Lung (tissue), 12 donors: ENCODE measurements around the gene ZNF584. TPM values are rescaled to one million over a fixed set of nuclear protein-coding genes. Genes with fewer than 3 reads are reported as not detected.

ENCODE experiments used
- ATAC-seq: fragments of 200-7000 bp; cut with Tn5 transposase; one replicate; pipeline ENCODE4 v1.9.1; 2020; ENCODE audit warnings: moderate number of reproducible peaks; ENCODE audit not compliant: insufficient read depth, low FRiP score
- DNase-seq, 3 donors: peaks; one replicate each; pipeline ENCODE4 v3.0.0-alpha.2; 2013 to 2017
- H3K27ac ChIP-seq, 2 donors: one replicate each; pipeline ENCODE4 v1.5.1; 2013; ENCODE audit warnings: mild to moderate bottlenecking in 2 of 2, moderate library complexity in 2 of 2, control low read depth in 1 of 2, inconsistent platforms in 1 of 2, low read depth in 1 of 2, low read length in 1 of 2
- H3K27me3 ChIP-seq, 3 donors: one replicate each; pipeline ENCODE4 v1.5.1; 2013; ENCODE audit warnings: low read length in 2 of 3; ENCODE audit not compliant: control insufficient read depth in 3 of 3, insufficient read depth in 3 of 3
- H3K36me3 ChIP-seq, 4 donors: one replicate each; pipeline ENCODE4 v1.5.1; 2013; ENCODE audit warnings: low read length in 4 of 4, mild to moderate bottlenecking in 1 of 4, moderate library complexity in 1 of 4; ENCODE audit not compliant: control insufficient read depth in 4 of 4, insufficient read depth in 4 of 4
- H3K4me1 ChIP-seq, 5 donors: one replicate each; pipeline ENCODE4 v1.5.1; 2013; ENCODE audit warnings: low read length in 5 of 5, mild to moderate bottlenecking in 2 of 5, moderate library complexity in 1 of 5; ENCODE audit not compliant: control insufficient read depth in 5 of 5, insufficient read depth in 5 of 5
- H3K4me3 ChIP-seq: one replicate; pipeline ENCODE4 v1.5.1; 2013; ENCODE audit warnings: mild to moderate bottlenecking, control low read depth, moderate library complexity
- H3K9ac ChIP-seq, 2 donors: one replicate each; pipeline ENCODE4 v1.5.1; 2013; ENCODE audit warnings: low read length in 2 of 2, control low read depth in 1 of 2; ENCODE audit not compliant: insufficient read depth in 1 of 2
- H3K9me3 ChIP-seq, 4 donors: one replicate each; pipeline ENCODE4 v1.5.1; 2013; ENCODE audit warnings: low read length in 3 of 4, mild to moderate bottlenecking in 1 of 4, moderate library complexity in 1 of 4; ENCODE audit not compliant: control insufficient read depth in 4 of 4, insufficient read depth in 3 of 4
- WGBS, 2 donors: extraction: QIAGEN DNeasy Blood & Tissue Kit; methylation state at CpG; one replicate each; pipeline ENCODE4 v1.1.7; 2013; 5-methylcytosine and 5-hydroxymethylcytosine counted together
- polyA plus RNA-seq, 2 donors: library from polyadenylated mRNA; stranded (reverse); fragments of 200-250 nt; gene quantifications; one replicate each; pipeline ENCODE4 v1.2.1, GENCODE V29; 2013
- total RNA-seq, 2 donors: library from RNA; depleted of rRNA in 1 of 2; stranded (reverse); fragments of >200 nt in 1 of 2; gene quantifications; one replicate each; pipeline ENCODE4 v1.2.1, GENCODE V29; 2014 to 2021
- TF ChIP-seq, protein P1 (sequence below): IDR thresholded peaks from 2 replicates; pipeline ENCODE4 v1.5.1; 2012; ENCODE audit warnings: mild to moderate bottlenecking; ENCODE audit errors: control extremely low read depth, extremely low read depth
- donor health status: control.
- donor health status: control.
- donor health status: Bipolar disorder and iron deficiency.
- donor health status: healthy.
- donor health status: DM: yes; HTN: yes; CAD: no.

Gene ZNF584
- total and polyA plus RNA-seq, 4 donors, result 6.0 to 16.9 (median 13.8) TPM

DNA sequence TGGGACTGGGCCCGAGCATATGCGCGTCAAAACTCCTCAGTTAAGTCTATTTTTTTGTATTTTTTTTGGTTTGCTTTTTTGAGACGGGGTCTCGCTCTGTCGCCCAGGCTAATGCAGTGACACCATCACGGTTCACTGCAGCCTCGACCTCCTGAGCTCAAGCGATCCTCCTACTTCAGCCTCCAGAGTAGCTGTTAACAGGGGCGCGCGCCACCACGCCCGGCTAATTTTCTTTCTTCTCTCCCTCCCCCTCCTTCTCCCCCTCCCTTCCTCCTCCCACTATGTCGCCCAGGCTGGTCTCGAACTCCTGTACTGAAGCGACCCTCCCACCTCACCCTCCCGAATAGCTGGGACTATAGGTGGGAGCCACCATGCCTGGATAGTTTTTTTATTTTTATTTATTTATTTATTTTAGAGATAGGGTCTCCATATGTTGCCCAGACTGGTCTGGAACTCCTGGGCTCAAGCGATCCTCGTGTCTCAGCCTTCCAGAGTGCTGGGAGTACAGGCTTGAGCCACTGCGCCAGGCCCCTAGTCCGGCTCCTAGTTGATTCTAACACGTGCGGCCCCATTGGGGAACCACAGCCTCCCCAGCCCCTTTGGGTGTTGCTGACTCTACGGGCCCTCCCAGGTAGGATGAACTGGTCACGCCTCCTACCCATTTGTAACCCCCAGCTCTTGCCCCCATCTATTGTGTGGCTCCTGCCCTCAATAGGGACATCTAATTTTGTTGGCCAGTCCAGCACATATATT lies 26.8 kb upstream of the ZNF584 start:
- WGBS, 2 donors, result 27 to 33% methylated on average over 26 of the region's 26 CpGs

DNA sequence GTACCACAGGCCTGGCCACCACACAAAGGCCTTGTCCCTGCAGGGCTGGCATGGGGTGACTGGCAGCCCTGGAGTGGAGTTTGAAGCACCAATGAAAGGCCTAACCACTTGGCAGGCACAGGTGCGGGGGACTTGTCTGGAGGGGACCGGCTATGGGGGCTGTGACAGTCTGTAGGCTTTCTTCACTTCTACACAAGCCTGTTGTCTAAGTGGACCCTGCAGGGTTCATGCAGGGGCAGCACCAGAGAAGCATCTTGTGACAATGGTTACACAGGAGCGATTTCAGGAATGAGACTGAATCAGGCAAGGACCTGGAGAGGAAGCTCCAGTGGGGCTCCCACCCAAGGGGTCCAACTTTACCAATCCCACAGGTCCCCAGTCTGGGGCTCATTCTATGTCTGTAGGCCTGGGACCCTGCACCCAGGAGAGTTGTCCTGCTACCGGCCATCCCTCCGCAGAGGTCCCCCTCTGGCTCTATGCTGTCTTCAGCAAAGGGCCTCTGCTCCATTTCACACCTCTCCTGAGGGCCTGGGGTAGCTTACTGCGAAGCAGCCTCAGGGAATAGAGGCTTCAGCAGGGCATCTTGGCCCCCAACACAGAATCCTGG lies 25.3 kb upstream of the ZNF584 start:
- Histone ChIP-seq H3K4me1 (peaks cover 0 to 39% (median 18%) of the 10 kb centered on the region in 5 donors), H3K27ac (no peak overlapping the region), H3K9me3 (no peaks in the 10 kb centered on the region), H3K4me3 (no peak overlapping the region), H3K27me3 (no peaks in the 10 kb centered on the region), H3K9ac (no peak overlapping the region), H3K36me3 (peaks cover 0 to 2% (median 1%) of the 10 kb centered on the region in 4 donors)
- WGBS, 2 donors, result 92 to 94% methylated on average over 6 of the region's 6 CpGs
- TF ChIP-seq, protein P1, sequence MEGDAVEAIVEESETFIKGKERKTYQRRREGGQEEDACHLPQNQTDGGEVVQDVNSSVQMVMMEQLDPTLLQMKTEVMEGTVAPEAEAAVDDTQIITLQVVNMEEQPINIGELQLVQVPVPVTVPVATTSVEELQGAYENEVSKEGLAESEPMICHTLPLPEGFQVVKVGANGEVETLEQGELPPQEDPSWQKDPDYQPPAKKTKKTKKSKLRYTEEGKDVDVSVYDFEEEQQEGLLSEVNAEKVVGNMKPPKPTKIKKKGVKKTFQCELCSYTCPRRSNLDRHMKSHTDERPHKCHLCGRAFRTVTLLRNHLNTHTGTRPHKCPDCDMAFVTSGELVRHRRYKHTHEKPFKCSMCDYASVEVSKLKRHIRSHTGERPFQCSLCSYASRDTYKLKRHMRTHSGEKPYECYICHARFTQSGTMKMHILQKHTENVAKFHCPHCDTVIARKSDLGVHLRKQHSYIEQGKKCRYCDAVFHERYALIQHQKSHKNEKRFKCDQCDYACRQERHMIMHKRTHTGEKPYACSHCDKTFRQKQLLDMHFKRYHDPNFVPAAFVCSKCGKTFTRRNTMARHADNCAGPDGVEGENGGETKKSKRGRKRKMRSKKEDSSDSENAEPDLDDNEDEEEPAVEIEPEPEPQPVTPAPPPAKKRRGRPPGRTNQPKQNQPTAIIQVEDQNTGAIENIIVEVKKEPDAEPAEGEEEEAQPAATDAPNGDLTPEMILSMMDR, result no peak
- DNase-seq (no peak), ATAC-seq (no peak)

More for the DNA sequence above, 26.8 kb upstream of the ZNF584 start:
- H3K36me3 ChIP-seq, result no peaks in the 10 kb centered on the region
- peak overlapping the region in 1 of 2 donors; percentile 50 for H3K9ac ChIP-seq
- peaks cover 0 to 32% (median 11%) of the 10 kb centered on the region in 5 donors for H3K4me1 ChIP-seq
- DNase-seq (no peak), ATAC-seq (no peak)
- no peaks in the 10 kb centered on the region for H3K9me3 ChIP-seq
- peak overlapping the region; percentile 55 for H3K4me3 ChIP-seq
- TF ChIP-seq, protein P1, result no peak
- peak overlapping the region; percentile 74 to 88 for H3K27ac ChIP-seq
- no peaks in the 10 kb centered on the region for H3K27me3 ChIP-seq

DNA sequence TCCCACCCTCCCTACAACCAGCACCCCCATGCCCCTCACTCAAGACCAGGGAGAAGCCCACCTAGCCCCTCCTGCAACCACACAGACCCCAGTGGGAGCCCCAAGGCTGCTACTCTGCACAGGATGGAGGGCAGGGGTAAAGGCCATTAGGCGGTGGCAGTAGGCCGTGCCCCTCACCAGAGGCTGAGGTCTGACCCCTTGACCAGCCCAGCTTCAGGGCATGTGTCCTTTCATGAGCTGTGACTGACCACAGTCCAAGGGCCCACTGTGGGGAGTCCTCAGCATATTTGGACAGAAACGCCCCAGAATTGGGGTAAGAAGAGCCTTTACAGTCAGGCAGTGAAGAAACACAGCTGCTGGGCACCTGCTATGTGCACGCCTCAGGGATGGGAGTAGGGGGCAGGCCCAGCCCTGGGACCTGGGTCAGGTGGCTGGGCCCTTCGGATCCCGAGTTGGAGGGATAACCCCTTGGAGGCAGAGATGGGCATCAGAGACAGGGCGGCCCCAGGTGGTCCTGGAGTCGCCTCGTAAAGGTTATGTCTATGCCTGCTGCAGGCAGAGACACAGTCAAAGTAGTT lies 23.0 kb upstream of the ZNF584 start:
- Histone ChIP-seq H3K36me3 (peaks cover 2 to 8% (median 4%) of the 10 kb centered on the region in 4 donors), H3K4me3 (no peak overlapping the region), H3K27ac (peak overlapping the region; percentile 97 to 99), H3K4me1 (peaks cover 0 to 31% (median 17%) of the 10 kb centered on the region in 5 donors), H3K27me3 (no peaks in the 10 kb centered on the region), H3K9ac (peak overlapping the region; percentile 3 to 94), H3K9me3 (no peaks in the 10 kb centered on the region)
- ATAC-seq, result no peak
- TF ChIP-seq, protein P1, result no peak
- 84 to 85% methylated on average over 9 of the region's 9 CpGs for WGBS, 2 donors
- DNase-seq, result no peak
